Kidney tubule cell (primary cell): ENCODE results near the gene MGLL.

Experiments used
- DNase-seq: peaks from one replicate; pipeline ENCODE4 v3.0.0-alpha.2; 2018; ENCODE audit warnings: low spot score

Gene MGLL

DNA sequence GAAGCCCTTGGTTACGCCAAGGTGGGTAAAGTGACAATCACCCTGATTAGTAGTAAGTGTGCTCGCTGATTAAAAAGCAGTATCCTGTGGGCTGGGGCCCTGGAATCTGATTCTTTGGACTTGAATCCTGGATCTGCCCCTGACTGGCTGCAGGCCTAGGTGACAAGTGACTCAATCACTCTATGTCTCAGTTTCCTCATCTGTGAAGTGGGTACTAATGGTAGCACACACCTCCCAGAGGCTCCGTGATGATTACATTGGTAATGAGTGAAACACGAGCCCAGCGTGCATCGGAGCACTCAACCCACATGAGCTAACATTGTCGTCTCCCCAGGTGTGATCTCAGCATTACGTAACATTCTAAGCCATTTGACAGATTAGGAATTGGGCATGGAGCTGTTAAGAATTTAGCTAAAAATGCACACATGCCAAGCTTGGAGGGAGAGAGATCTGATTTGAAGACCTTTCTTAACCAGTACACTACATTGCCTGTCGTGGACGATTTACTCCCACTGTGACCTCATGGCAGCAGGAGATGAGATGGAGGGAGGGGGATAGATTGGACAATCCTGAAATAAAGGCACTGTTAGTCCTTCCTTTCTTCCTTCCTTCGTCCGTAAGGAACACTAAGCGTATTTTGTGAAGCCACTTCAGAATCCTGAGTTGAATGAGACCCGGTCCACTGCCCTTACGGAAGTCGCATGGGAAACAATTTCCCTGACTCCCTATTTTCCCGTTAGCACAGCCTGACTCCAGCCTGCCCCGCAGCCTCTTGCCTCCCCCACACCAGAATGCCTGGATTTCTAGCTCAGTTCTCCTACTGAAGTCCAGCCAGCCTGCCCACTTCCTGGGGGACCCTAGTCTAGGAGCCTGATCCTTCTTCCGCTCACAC lies 32.1 kb downstream of the MGLL start:
- peak; percentile 19 for DNase-seq

GRCh38 chr3:127789051-127789450 lies 33.3 kb downstream of the MGLL start:
- no peak for DNase-seq

DNA sequence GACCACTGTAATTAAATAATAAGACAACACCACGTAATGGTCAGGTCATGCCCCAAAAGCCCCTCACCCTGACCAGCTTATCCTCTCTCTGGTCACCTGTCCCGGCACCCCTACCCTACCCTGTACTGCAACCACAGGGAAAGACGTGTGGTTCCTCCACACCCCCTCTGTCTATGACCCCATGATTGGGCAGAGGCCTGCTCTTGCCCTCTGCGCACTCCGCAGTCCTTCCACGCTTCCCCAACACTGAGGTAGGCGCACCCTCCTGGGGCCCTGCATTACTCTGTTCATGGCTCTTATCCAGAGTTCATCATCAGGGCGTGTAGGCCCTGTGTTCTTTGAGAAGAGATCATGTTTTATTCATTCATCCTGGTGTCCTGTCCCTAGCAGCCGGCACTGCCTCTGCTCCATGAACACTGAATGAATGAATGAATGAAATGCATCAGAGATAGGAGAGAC lies 33.8 kb downstream of the MGLL start:
- no peak for DNase-seq

DNA sequence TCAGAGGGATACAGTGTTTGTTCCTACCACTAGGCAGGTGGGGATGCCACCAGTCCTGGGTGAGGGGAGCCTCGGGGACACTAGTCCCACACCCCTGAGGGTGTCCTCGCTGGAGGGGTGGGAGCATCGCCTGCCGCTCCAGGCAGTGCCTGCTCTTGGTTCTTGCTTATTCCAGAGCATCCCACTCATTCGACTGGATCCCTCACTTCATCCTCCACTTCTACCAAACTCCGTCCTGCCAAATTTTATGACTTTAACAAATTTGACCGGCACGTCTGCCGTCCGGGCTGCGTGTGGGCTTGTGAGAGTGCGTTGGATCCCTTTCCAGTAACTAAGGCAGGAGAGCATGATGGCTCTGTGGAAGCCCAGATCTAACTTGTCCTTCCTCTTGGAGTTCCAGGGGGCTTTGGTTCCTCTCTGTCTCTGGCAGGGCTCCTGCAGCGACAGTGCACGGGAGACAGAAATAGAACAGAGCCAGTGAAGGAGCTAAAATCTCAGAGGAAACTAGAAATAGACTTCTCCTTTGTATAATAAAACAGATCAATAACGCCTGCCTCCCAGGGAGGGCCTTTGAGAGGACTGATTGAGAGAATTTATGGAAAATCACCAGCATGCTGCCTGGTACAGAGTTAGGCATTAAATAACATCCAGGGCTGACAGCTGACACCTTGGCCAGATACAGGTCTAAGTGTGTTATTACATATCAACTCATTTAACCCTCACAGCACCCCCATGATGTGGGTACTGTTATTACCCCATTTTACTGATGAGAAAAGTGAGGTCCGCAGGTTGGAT lies 34.5 kb downstream of the MGLL start:
- DNase-seq = no peak

GRCh38 chr3:127787071-127787490 lies 35.2 kb downstream of the MGLL start:
- no peak for DNase-seq

DNA sequence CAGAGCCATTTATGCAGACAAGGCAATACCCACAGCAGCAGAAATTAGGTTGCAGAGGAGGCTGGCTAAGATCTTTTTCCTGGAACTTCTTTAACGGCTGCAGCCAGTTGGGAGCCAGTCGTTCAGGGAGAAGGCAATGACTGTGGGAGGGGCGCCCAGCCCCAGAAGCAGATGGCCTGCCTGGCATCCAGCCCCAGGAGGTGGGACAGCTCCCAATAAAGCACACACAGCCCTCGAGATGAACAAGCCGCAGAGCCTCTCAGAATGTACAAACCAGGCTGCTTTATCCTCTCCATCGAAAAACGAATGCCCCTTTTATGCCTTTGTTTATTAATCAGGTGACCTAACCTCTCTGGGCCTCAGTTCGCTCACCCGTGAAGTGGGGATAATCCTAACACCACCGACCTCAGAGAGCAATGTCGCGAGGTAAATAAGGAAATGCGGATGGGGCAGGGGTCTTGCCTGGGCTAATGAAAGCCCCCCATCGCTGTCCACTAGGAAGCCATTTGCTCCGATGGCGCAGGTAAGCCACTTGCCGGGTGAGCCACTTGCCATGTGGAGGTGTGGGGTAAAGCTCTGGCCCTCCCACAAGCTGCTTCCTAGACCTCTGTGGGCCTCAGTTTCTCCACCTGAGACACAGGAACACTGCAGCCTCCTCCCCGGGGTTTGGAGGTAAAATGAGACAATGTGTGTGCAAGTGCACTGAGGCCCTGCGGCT lies 35.8 kb downstream of the MGLL start:
- DNase-seq = no peak

GRCh38 chr3:127785711-127786265 lies 36.5 kb downstream of the MGLL start:
- no peak for DNase-seq

DNA sequence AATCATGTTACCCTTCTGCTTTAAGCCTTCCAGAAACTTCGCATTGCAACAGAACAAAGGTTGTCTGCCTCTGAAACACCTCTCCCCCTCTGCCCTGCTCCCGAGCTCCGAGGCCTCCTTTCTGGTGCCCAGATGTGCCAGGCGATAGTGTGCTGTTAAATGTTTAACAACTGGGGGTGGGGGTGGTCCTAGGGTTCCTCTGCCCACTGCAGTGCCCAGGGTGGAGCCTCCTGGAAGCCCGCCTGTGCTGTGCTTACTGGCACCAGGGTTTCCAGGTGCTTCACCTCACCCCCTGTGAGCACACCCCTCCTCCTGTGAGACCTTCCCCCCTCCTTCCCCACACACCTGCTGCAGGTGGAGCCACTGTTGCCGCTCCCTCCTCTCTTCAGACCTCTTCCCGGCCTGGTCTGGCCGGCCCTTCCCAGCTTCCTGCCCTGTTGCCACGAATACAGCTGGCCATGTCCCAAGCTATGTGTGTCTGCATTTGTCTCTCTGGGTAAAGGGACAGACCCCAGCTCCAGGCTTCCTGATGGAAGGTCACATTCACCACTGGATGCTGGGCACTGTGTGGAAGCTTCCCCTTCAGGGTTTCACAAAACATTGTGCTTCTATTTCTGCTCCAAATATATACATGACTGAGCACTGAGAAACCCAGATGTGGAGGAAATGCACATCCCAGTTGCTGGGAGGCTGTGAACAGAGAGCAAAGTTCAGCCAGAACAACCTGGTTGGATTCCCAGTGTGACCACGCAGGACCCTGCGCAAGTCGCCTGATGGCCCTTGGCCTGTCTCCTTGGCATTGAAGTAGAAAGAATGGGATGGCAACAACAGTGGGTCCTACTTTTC lies 37.2 kb downstream of the MGLL start:
- DNase-seq = no peak

- no peak for DNase-seq
Observed at GRCh38 chr3:127784283-127784682, 38.0 kb downstream of the MGLL start.

GRCh38 chr3:127783642-127784160 lies 38.6 kb downstream of the MGLL start:
- no peak for DNase-seq

GRCh38 chr3:127783166-127783565 lies 39.1 kb downstream of the MGLL start:
- DNase-seq = no peak

GRCh38 chr3:127781411-127782001 lies 40.8 kb downstream of the MGLL start:
- DNase-seq = no peak

- DNase-seq = no peak
Observed at GRCh38 chr3:127780536-127781400, 41.5 kb downstream of the MGLL start.

DNA sequence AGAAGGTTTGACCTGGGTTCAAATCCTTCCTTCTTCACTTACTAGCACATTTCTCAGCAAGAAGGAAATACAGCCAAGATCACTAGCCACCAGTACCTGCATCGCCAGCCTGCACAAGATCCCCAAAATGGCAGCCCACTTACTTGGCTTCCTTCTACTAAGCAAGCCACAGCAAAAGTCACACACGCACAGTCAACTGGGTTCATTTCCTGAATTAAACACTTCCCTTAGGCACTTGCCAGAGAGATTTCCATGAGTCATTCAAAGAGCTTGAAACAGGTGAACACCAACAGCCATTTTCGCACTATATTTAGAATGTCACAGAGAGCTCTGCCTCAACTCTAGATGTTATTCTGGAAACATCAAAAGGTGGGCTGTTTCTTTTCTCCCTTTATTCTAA lies 42.6 kb downstream of the MGLL start:
- peak; percentile 83 for DNase-seq

DNA sequence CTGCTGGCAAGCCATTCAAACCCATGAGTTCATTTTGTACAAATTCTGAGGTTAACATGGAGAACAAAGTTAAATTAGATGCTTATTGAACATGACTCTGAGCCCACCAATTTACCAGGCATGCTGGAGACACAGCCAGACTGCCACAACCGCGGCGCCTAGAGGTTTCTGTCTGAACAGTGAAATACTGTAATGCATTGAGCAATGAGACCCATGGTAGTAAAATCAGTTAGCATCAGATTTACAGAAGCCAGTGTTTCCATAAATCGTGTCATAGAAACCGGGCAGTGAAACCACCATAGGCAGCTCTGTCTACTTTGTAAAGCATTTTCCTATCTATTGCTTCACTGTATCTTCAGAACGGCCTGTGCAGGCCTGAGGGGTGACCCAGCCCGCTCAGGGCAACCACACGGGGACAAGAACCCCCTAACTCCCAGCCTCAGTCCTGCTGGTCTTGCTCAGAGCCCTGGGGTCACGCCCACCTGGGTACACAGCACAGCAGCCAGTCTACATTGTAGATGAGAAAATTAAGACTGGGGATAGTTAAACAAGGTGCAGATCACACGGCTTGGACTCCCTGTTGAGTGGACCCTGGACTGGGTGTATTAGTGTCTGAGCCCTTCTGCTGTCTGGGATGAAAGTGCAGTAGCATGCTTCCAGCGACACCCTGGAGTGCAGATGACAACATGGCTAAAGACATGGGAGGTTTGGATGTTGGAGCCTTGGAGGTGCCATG lies 44.2 kb downstream of the MGLL start:
- no peak for DNase-seq

- DNase-seq = no peak
Observed at GRCh38 chr3:127777332-127777731, 45.0 kb downstream of the MGLL start.

DNA sequence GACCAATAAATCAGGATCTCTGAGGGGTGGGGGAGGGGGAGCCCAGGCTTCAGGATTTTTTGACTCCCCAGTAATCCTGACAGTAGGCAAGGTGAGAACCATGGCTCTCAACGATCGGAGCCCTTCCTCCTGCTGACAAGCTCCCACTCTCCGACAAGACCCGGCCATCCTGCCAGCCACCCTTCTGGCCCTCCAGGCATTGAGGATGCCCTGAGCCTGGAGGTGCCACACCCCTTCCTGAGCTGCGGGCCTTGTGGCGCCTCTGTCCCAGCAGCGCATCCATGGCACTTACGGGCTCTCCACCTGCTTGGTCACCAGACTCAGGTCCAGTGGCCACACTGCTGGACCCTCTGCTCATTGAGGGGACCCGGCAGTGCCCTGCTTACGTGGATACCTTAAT lies 46.0 kb downstream of the MGLL start:
- DNase-seq = no peak

DNA sequence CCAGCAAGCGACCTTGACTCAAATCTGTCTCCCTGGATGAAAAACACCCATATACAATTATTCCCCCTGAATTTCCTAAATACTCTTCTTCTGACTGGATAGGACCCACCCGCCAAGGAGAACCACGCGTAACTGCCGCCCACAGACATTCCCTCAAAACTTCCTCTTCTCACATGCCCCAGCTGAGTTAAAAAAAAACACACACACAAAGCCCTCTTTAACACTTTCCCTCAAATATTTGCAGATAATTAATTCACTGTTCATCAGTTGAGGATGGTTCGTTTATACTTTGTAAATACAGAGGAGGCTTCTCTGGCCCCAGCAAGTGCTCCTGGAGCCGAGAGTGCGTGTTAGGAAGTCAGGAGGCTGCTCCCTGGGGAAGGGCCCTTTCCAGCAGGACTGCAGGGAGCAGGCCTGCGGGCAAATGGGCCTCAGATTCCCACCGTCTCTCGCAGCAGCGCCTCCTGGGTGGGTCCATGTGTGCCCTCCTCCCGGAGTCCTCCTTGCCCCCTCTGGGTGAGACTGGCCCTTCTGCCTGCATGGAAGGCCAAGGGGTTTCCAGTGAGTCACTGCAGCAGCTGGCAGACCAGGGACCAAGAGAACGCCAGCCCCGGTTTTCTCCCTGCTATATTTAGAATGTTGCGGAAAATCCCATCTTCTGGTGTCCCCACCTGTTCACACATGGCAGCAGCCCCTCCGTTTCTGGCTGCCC lies 46.8 kb downstream of the MGLL start:
- peak; percentile 70 for DNase-seq
